Neural progenitor cell (in vitro differentiated cells): Measurements from ENCODE around the gene GRK7. TPM values are rescaled to one million over a fixed set of nuclear protein-coding genes. Genes with fewer than 3 reads are reported as not detected.

ENCODE experiments used
- DNase-seq: peaks from one replicate; pipeline ENCODE4 v3.0.0-alpha.2; 2016; ENCODE audit warnings: low spot score
- H2AFZ ChIP-seq: fragments of 200-600 bp; sonication (generic); replicated peaks from 2 replicates; pipeline ENCODE4 v1.6.1; 2016; ENCODE audit warnings: antibody characterized with exemption
- H3F3A ChIP-seq: fragments of 200-600 bp; sonication (generic); 2 replicates; pipeline ENCODE4 v1.6.1; 2016; ENCODE audit warnings: antibody characterized with exemption, low read depth
- H3K27ac ChIP-seq: fragments of 200-600 bp; sonication (generic); 2 replicates; pipeline ENCODE4 v1.5.1; 2016; ENCODE audit warnings: mild to moderate bottlenecking
- H3K27me3 ChIP-seq: fragments of 200-600 bp; sonication (generic); 2 replicates; pipeline ENCODE4 v1.6.1; 2016; ENCODE audit warnings: mild to moderate bottlenecking, moderate library complexity
- H3K36me3 ChIP-seq: fragments of 200-600 bp; sonication (generic); 2 replicates; pipeline ENCODE4 v1.5.1; 2016
- H3K4me1 ChIP-seq: fragments of 200-600 bp; sonication (generic); 2 replicates; pipeline ENCODE4 v1.6.1; 2016; ENCODE audit warnings: mixed run types
- H3K4me2 ChIP-seq: fragments of 200-600 bp; sonication (generic); 2 replicates; pipeline ENCODE4 v1.6.1; 2016
- H3K4me3 ChIP-seq: fragments of 200-600 bp; sonication (generic); 2 replicates; pipeline ENCODE4 v1.5.1; 2016
- H3K79me2 ChIP-seq: fragments of 200-600 bp; sonication (generic); 2 replicates; pipeline ENCODE4 v1.6.1; 2016; ENCODE audit warnings: low read depth
- H3K9ac ChIP-seq: fragments of 200-600 bp; sonication (generic); 2 replicates; pipeline ENCODE4 v1.6.1; 2016
- H3K9me3 ChIP-seq: fragments of 200-600 bp; sonication (generic); 2 replicates; pipeline ENCODE4 v1.5.1; 2016; ENCODE audit warnings: low read depth
- H4K20me1 ChIP-seq: fragments of 200-600 bp; sonication (generic); 2 replicates; pipeline ENCODE4 v1.6.1; 2016; ENCODE audit warnings: low read depth
- H3K27ac Mint-ChIP-seq: 3 replicates; pipeline ENCODE4 v1.8.0; 2021; ENCODE audit warnings: mixed read lengths
- H3K27me3 Mint-ChIP-seq: 2 replicates; pipeline ENCODE4 v1.8.0; 2022; ENCODE audit warnings: low read depth, mild to moderate bottlenecking, inconsistent platforms, moderate library complexity, mixed read lengths; ENCODE audit not compliant: insufficient read depth
- H3K36me3 Mint-ChIP-seq: 3 replicates; pipeline ENCODE4 v1.8.0; 2021; ENCODE audit warnings: mixed read lengths
- H3K4me1 Mint-ChIP-seq: 3 replicates; pipeline ENCODE4 v1.8.0; 2021; ENCODE audit warnings: mixed read lengths
- H3K4me3 Mint-ChIP-seq: 3 replicates; pipeline ENCODE4 v1.8.0; 2021; ENCODE audit warnings: mild to moderate bottlenecking, moderate library complexity, mixed read lengths
- H3K9me3 Mint-ChIP-seq: 3 replicates; pipeline ENCODE4 v1.8.0; 2020; ENCODE audit warnings: mixed read lengths
- CTCF ChIP-seq: fragments of 200-600 bp; sonication (generic); IDR thresholded peaks from 2 replicates; pipeline ENCODE4 v1.5.1; 2017; ENCODE audit warnings: antibody characterized with exemption, mild to moderate bottlenecking
- EZH2 ChIP-seq: fragments of 200-600 bp; sonication (generic); IDR thresholded peaks from 2 replicates; pipeline ENCODE4 v1.6.1; 2017; ENCODE audit warnings: antibody characterized with exemption, mild to moderate bottlenecking, moderate library complexity
- EZH2phosphoT487 ChIP-seq: fragments of 200-600 bp; sonication (generic); IDR thresholded peaks from 2 replicates; pipeline ENCODE4 v1.6.1; 2017; ENCODE audit warnings: antibody characterized with exemption
- total RNA-seq: library from RNA; depleted of rRNA; stranded (reverse); fragments of >200 nt; gene quantifications from 2 replicates; pipeline ENCODE4 v1.2.3, GENCODE V29; 2015; ENCODE audit warnings: low replicate concordance

GRK7 gene
- total RNA-seq, 1 donor from 2014 or later, result not detected

- DNase-seq, result no peak
- Histone ChIP-seq H3F3A (no peaks in the 10 kb centered on the region), H2AFZ (no peak overlapping the region), H3K79me2 (no peaks in the 10 kb centered on the region), H3K27ac (no peak overlapping the region), H3K9me3 (no peaks in the 10 kb centered on the region), H4K20me1 (no peaks in the 10 kb centered on the region), H3K4me1 (no peaks in the 10 kb centered on the region), H3K36me3 (no peaks in the 10 kb centered on the region), H3K27me3 (no peaks in the 10 kb centered on the region), H3K9ac (no peak overlapping the region), H3K4me2 (no peak overlapping the region), H3K4me3 (no peak overlapping the region)
- H3K4me3 Mint-ChIP-seq, result no peak overlapping the region
- peaks cover 2% of the 10 kb centered on the region for H3K27me3 Mint-ChIP-seq
- H3K36me3 Mint-ChIP-seq, result no peaks in the 10 kb centered on the region
- peak overlapping the region; percentile 25 for H3K27ac Mint-ChIP-seq
- peaks cover 7% of the 10 kb centered on the region for H3K4me1 Mint-ChIP-seq
- H3K9me3 Mint-ChIP-seq, result peaks cover 2% of the 10 kb centered on the region
- TF ChIP-seq EZH2, result no peak
- TF ChIP-seq EZH2phosphoT487, result no peak
- no peak for TF ChIP-seq CTCF
These were observed 13.7 kb downstream of the GRK7 start for GRCh38 chr3:141776885-141777284.

- TF ChIP-seq EZH2phosphoT487, result no peak
- no peak for TF ChIP-seq EZH2
- no peak for TF ChIP-seq CTCF
- Histone ChIP-seq H3K27ac (no peak overlapping the region), H3K9me3 (no peaks in the 10 kb centered on the region), H3K4me1 (no peaks in the 10 kb centered on the region), H3K27me3 (no peaks in the 10 kb centered on the region), H3K4me3 (no peak overlapping the region), H2AFZ (no peak overlapping the region), H3K36me3 (no peaks in the 10 kb centered on the region), H3K4me2 (no peak overlapping the region), H3F3A (no peaks in the 10 kb centered on the region), H4K20me1 (no peaks in the 10 kb centered on the region), H3K9ac (no peak overlapping the region), H3K79me2 (no peaks in the 10 kb centered on the region)
- H3K27ac Mint-ChIP-seq, result peak overlapping the region; percentile 39
- peaks cover 2% of the 10 kb centered on the region for H3K27me3 Mint-ChIP-seq
- no peak overlapping the region for H3K4me3 Mint-ChIP-seq
- no peak for DNase-seq
- peaks cover 4% of the 10 kb centered on the region for H3K9me3 Mint-ChIP-seq
- peaks cover 2% of the 10 kb centered on the region for H3K36me3 Mint-ChIP-seq
- H3K4me1 Mint-ChIP-seq, result peaks cover 9% of the 10 kb centered on the region
These were observed 15.0 kb downstream of the GRK7 start for GRCh38 chr3:141777957-141778813.

GRCh38 chr3:141779667-141780066 lies 16.5 kb downstream of the GRK7 start:
- Histone ChIP-seq H3K36me3 (no peaks in the 10 kb centered on the region), H3K4me3 (no peak overlapping the region), H2AFZ (no peak overlapping the region), H3F3A (no peaks in the 10 kb centered on the region), H3K4me1 (peaks cover 4% of the 10 kb centered on the region), H3K27me3 (no peaks in the 10 kb centered on the region), H3K4me2 (no peak overlapping the region), H4K20me1 (no peaks in the 10 kb centered on the region), H3K9me3 (no peaks in the 10 kb centered on the region), H3K9ac (no peak overlapping the region), H3K27ac (no peak overlapping the region), H3K79me2 (no peaks in the 10 kb centered on the region)
- H3K27me3 Mint-ChIP-seq, result peaks cover 2% of the 10 kb centered on the region
- TF ChIP-seq EZH2phosphoT487 (no peak), CTCF (no peak), EZH2 (no peak)
- H3K36me3 Mint-ChIP-seq, result peaks cover 2% of the 10 kb centered on the region
- H3K27ac Mint-ChIP-seq, result no peak overlapping the region
- no peak overlapping the region for H3K4me3 Mint-ChIP-seq
- DNase-seq, result no peak
- peaks cover 9% of the 10 kb centered on the region for H3K4me1 Mint-ChIP-seq
- peaks cover 4% of the 10 kb centered on the region for H3K9me3 Mint-ChIP-seq
